K562 (cell line): ENCODE data around the gene GABBR1. TPM values are rescaled to one million over a fixed set of nuclear protein-coding genes. Genes with fewer than 3 reads are reported as not detected.

Experiments used
- ATAC-seq: fragments of 200-7000 bp; cut with Tn5 transposase; 3 replicates; pipeline ENCODE4 v1.9.1; 2020; ENCODE audit warnings: moderate library complexity
- BruUV-seq: library from RNA; stranded (reverse); fragments of 400-500 nt; replicated peaks from 2 replicates; lab custom pipeline; 2021; lab: Mats Ljungman, UMichigan
- CTCF ChIA-PET: fragments of 300-600 bp; formaldehyde crosslinking; extraction: SDS; loops from one replicate; lab custom pipeline; 2021; ENCODE audit warnings: low intra/inter-chr PET ratio; lab: Yijun Ruan, JAX
- POLR2A ChIA-PET: fragments of 300-600, 350-650 bp; sonication (Branson Sonifier 250); formaldehyde crosslinking; extraction: SDS; loops from one replicate; lab custom pipeline; 2021; ENCODE audit warnings: antibody characterized with exemption, inconsistent platforms; lab: Yijun Ruan, JAX
- DNase-seq, 4 experiments: peaks; one replicate each; pipeline versions ENCODE4 v3.0.0 to v3.0.0-alpha.2; 2011 to 2018; ENCODE audit warnings: low spot score in 3 of 4, mixed read lengths in 3 of 4; ENCODE audit errors: extremely low read depth in 1 of 4
- FAIRE-seq: peaks from 2 replicates; lab custom pipeline; 2011; peaks lifted over from hg19 to GRCh38; lab: Jason Lieb, UNC
- H2AFZ ChIP-seq: 2 replicates; pipeline ENCODE4 v1.6.0; 2011; ENCODE audit warnings: low read depth, low read length, control low read depth, inconsistent platforms
- H3K27ac ChIP-seq: fragments of 200-600 bp; 3 replicates; pipeline ENCODE4 v1.8.0; 2011; ENCODE audit warnings: low read depth, mild to moderate bottlenecking, control low read depth, inconsistent platforms, low read length, moderate library complexity, mixed read lengths; ENCODE audit errors: extremely low read depth
- H3K27me3 ChIP-seq, 2 experiments: fragments of 300-600 bp in 1 of 2; 2 replicates in 1 of 2; 3 replicates in 1 of 2; pipeline versions ENCODE4 v1.6.0 to v1.8.0; 2011; ENCODE audit warnings: inconsistent platforms in 2 of 2, low read length in 2 of 2, mild to moderate bottlenecking in 1 of 2, mixed read lengths in 1 of 2, moderate library complexity in 1 of 2; ENCODE audit not compliant: control insufficient read depth in 2 of 2, insufficient read depth in 2 of 2
- H3K36me3 ChIP-seq: fragments of 300-600 bp; 3 replicates; pipeline ENCODE4 v1.8.0; 2011; ENCODE audit warnings: mild to moderate bottlenecking, low read length, inconsistent platforms; ENCODE audit not compliant: control insufficient read depth, insufficient read depth
- H3K4me1 ChIP-seq, 2 experiments: fragments of 200-600 bp in 1 of 2; replicated peaks in 1 of 2; 2 replicates in 1 of 2; 3 replicates in 1 of 2; pipeline versions ENCODE4 v1.5.1 to v1.8.0; 2011; ENCODE audit warnings: inconsistent platforms in 2 of 2, low read length in 2 of 2, mild to moderate bottlenecking in 1 of 2, mixed read lengths in 1 of 2, moderate library complexity in 1 of 2; ENCODE audit not compliant: control insufficient read depth in 2 of 2, insufficient read depth in 2 of 2
- H3K4me2 ChIP-seq: 2 replicates; pipeline ENCODE4 v1.6.1; 2011; ENCODE audit warnings: low read length, control low read depth, inconsistent platforms, mixed read lengths; ENCODE audit not compliant: insufficient read depth
- H3K4me3 ChIP-seq: fragments of 200-600 bp; sonication (generic), shearing (Covaris generic); 2 replicates; pipeline ENCODE4 v1.5.1; 2016; ENCODE audit warnings: control low read depth, inconsistent platforms
- H3K79me2 ChIP-seq: fragments of 200-600 bp; 3 replicates; pipeline ENCODE4 v1.8.0; 2011; ENCODE audit warnings: low read length, inconsistent platforms; ENCODE audit not compliant: control insufficient read depth, insufficient read depth
- H3K9ac ChIP-seq, 2 experiments: 2 replicates each; pipeline versions ENCODE4 v1.6.0 to v1.6.1; 2011; ENCODE audit warnings: low read depth in 2 of 2, low read length in 2 of 2, control low read depth in 1 of 2, inconsistent platforms in 1 of 2, mild to moderate bottlenecking in 1 of 2, mixed read lengths in 1 of 2; ENCODE audit not compliant: insufficient read depth in 1 of 2
- H3K9me1 ChIP-seq: one replicate; pipeline ENCODE4 v1.6.0; 2011; ENCODE audit warnings: inconsistent platforms, mild to moderate bottlenecking, low read length, moderate library complexity; ENCODE audit not compliant: control insufficient read depth, insufficient read depth
- H3K9me3 ChIP-seq: replicated peaks from 2 replicates; pipeline ENCODE4 v1.5.1; 2011; ENCODE audit warnings: low read depth, low read length, inconsistent platforms; ENCODE audit not compliant: control insufficient read depth, insufficient read depth
- H4K20me1 ChIP-seq: replicated peaks from 2 replicates; pipeline ENCODE4 v1.6.1; 2011; ENCODE audit warnings: low read length, inconsistent platforms, mixed read lengths; ENCODE audit not compliant: control insufficient read depth, insufficient read depth
- HMGXB4 ChIP-seq: sonication (generic); formaldehyde crosslinking; IDR thresholded peaks from 2 replicates; pipeline ENCODE4 v1.8.1; 2023; ENCODE audit warnings: mild to moderate bottlenecking, missing genetic modification reagents
- POLR3G ChIP-seq: IDR thresholded peaks from 2 replicates; pipeline ENCODE4 v1.6.1; 2011; ENCODE audit not compliant: insufficient read length, insufficient replicate concordance; ENCODE audit errors: extremely low read depth
- WGBS: fragments of 100-300 bp; shearing (Covaris generic); methylation state at CpG from one replicate; pipeline ENCODE4 v1.1.6; 2016; ENCODE audit warnings: low coverage, mixed read lengths; ENCODE audit not compliant: insufficient coverage; ENCODE audit errors: missing lambda C conversion rate; 5-methylcytosine and 5-hydroxymethylcytosine counted together
- in situ Hi-C: fragments of 300-500 bp; cut with MboI; formaldehyde crosslinking; loops from 4 replicates; pipeline ENCODE4 v1.15.0; 2018; ENCODE audit warnings: inconsistent platforms, mixed read lengths
- intact Hi-C: fragments of 100-400 bp; cut with micrococcal nuclease; formaldehyde crosslinking; loops from 2 replicates; pipeline ENCODE4 v1.14.2; 2022
- polyA plus RNA-seq, 8 experiments: library from polyadenylated mRNA; depleted of rRNA in 4 of 8; stranded (reverse) in 5 of 8; unstranded in 3 of 8; fragments of >200 nt; fragmentation: Nextera tagmentation in 2 of 8; fragmentation: Illumina TruSeq in 1 of 8; extraction: Ambion mirVana in 2 of 8; extraction: Trizol in 1 of 8; gene quantifications; 2 replicates each; pipeline versions ENCODE4 v1.2.1 to v1.2.3, GENCODE V29; 2011 to 2014; ENCODE audit warnings: inconsistent platforms in 1 of 8, missing spikeins in 1 of 8
- total RNA-seq, 7 experiments: library from RNA; depleted of rRNA in 6 of 7; stranded (reverse); fragments of >200 nt in 6 of 7; fragmentation: Illumina TruSeq in 2 of 7; extraction: Trizol in 2 of 7; gene quantifications; 2 replicates each; pipeline versions ENCODE4 v1.2.1 to v1.2.3, GENCODE V29; 2011 to 2021; ENCODE audit warnings: low replicate concordance in 1 of 7
- TF ChIP-seq, protein P1 (sequence below): fragments of 250-450 bp; sonication (Bioruptor Pico); IDR thresholded peaks from 2 replicates; pipeline ENCODE4 v1.8.0; 2021; ENCODE audit warnings: moderate library complexity, mild to moderate bottlenecking, inconsistent platforms
- TF ChIP-seq, protein P2 (sequence below): sonication (generic); formaldehyde crosslinking; IDR thresholded peaks from 2 replicates; pipeline ENCODE4 v1.8.0; 2022; ENCODE audit warnings: missing genetic modification reagents, mild to moderate bottlenecking, moderate library complexity, borderline replicate concordance

GABBR1 gene
- total and polyA plus RNA-seq, 9 of the 15 experiments (the other 6 are each of a cell fraction or from before 2014, with no cell fraction given), result 2.2 to 48.3 (median 20.8) TPM

- no peak overlapping the region for H3K4me3 ChIP-seq
- DNase-seq (no peak), ATAC-seq (no peak), FAIRE-seq (no peak)
- WGBS, result 2% methylated on average over 5 of the region's 5 CpGs
- no peak overlapping the region for H3K9ac ChIP-seq
- no peaks in the 10 kb centered on the region for H3K9me1 ChIP-seq
- TF ChIP-seq POLR3G (no peak), HMGXB4 (no peak)
- TF ChIP-seq, protein P1, sequence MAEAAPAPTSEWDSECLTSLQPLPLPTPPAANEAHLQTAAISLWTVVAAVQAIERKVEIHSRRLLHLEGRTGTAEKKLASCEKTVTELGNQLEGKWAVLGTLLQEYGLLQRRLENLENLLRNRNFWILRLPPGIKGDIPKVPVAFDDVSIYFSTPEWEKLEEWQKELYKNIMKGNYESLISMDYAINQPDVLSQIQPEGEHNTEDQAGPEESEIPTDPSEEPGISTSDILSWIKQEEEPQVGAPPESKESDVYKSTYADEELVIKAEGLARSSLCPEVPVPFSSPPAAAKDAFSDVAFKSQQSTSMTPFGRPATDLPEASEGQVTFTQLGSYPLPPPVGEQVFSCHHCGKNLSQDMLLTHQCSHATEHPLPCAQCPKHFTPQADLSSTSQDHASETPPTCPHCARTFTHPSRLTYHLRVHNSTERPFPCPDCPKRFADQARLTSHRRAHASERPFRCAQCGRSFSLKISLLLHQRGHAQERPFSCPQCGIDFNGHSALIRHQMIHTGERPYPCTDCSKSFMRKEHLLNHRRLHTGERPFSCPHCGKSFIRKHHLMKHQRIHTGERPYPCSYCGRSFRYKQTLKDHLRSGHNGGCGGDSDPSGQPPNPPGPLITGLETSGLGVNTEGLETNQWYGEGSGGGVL, result no peak
- TF ChIP-seq, protein P2, sequence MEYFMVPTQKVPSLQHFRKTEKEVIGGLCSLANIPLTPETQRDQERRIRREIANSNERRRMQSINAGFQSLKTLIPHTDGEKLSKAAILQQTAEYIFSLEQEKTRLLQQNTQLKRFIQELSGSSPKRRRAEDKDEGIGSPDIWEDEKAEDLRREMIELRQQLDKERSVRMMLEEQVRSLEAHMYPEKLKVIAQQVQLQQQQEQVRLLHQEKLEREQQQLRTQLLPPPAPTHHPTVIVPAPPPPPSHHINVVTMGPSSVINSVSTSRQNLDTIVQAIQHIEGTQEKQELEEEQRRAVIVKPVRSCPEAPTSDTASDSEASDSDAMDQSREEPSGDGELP (CRISPR knock-in tag), result no peak
- H3K27ac ChIP-seq, result no peak overlapping the region
- H4K20me1 ChIP-seq, result no peaks in the 10 kb centered on the region
- no peak overlapping the region for H2AFZ ChIP-seq
- CTCF ChIA-PET, result no interaction called here
- no peaks in the 10 kb centered on the region for H3K4me1 ChIP-seq
- BruUV-seq, result no TSS peak
- H3K9me3 ChIP-seq, result no peaks in the 10 kb centered on the region; the same call in 1 of the 2 replicates
- H3K27me3 ChIP-seq, result peaks cover 6 to 8% of the 10 kb centered on the region in 2 experiments
- no peaks in the 10 kb centered on the region for H3K36me3 ChIP-seq
- H3K4me2 ChIP-seq, result no peak overlapping the region
- intact Hi-C loops (no loop called here), in situ Hi-C loops (no loop called here)
- POLR2A ChIA-PET, result no interaction called here
- H3K79me2 ChIP-seq, result no peaks in the 10 kb centered on the region
Measured at GRCh38 chr6:29567991-29568390, 65.0 kb downstream of the GABBR1 start.
